Tibial nerve (tissue), 3 donors: ENCODE results near the gene KLF13.

Experiments
- CTCF ChIP-seq, 5 experiments: fragments of 200-600 bp in 3 of 5; fragments of 450-650 bp in 2 of 5; sonication (generic) in 3 of 5; IDR thresholded peaks; one replicate each; pipeline ENCODE4 v1.5.1; 2016 to 2019; ENCODE audit warnings: antibody characterized with exemption in 5 of 5, mild to moderate bottlenecking in 3 of 5, moderate library complexity in 2 of 5
- POLR2A ChIP-seq, 2 donors: fragments of 450-650 bp; IDR thresholded peaks; one replicate each; pipeline ENCODE4 v1.6.1; 2017; ENCODE audit warnings: antibody characterized with exemption in 2 of 2, mild to moderate bottlenecking in 2 of 2, moderate library complexity in 2 of 2

GRCh38 chr15:31385736-31386135 lies 59.1 kb downstream of the KLF13 start:
- TF ChIP-seq CTCF (IDR thresholded peaks at IDR 0.05) (no peak), POLR2A (IDR thresholded peaks at IDR 0.05) (no peak)
